Uterus (tissue), 4 donors: ENCODE results near the gene SF3B3. TPM values are rescaled to one million over a fixed set of nuclear protein-coding genes. Genes with fewer than 3 reads are reported as not detected.

Experiments used
- DNase-seq, 2 donors: peaks; one replicate each; pipeline ENCODE4 v3.0.0-alpha.2; 2019 to 2020
- H3K27ac ChIP-seq, 2 donors: fragments of 200-600 bp; sonication (generic); 1 replicate in 1 of 2; 2 replicates in 1 of 2; pipeline ENCODE4 v1.5.1; 2016 to 2018
- H3K27me3 ChIP-seq, 2 donors: fragments of 200-600 bp; sonication (generic); one replicate each; pipeline ENCODE4 v1.5.1; 2018 to 2019; ENCODE audit warnings: control low read depth in 1 of 2
- H3K36me3 ChIP-seq, 2 donors: fragments of 200-600 bp; sonication (generic); one replicate each; pipeline ENCODE4 v1.5.1; 2019; ENCODE audit warnings: control low read depth in 1 of 2
- H3K4me1 ChIP-seq, 2 donors: fragments of 200-600 bp; sonication (generic); one replicate each; pipeline ENCODE4 v1.5.1; 2018 to 2019; ENCODE audit warnings: control low read depth in 1 of 2
- H3K4me3 ChIP-seq, 2 donors: fragments of 200-600 bp; sonication (generic); 1 replicate in 1 of 2; 2 replicates in 1 of 2; pipeline ENCODE4 v1.5.1; 2018 to 2019; ENCODE audit warnings: mild to moderate bottlenecking in 1 of 2
- H3K9me3 ChIP-seq, 2 donors: fragments of 200-600 bp; sonication (generic); one replicate each; pipeline ENCODE4 v1.5.1; 2019; ENCODE audit warnings: control low read depth in 1 of 2
- CTCF ChIP-seq, 4 experiments: fragments of 200-600 bp in 2 of 4; fragments of 450-650 bp in 2 of 4; sonication (generic) in 2 of 4; IDR thresholded peaks; one replicate each; pipeline ENCODE4 v1.5.1; 2016 to 2019; ENCODE audit warnings: antibody characterized with exemption in 4 of 4, mild to moderate bottlenecking in 2 of 4, moderate library complexity in 1 of 4
- POLR2A ChIP-seq, 2 donors: fragments of 450-650 bp; IDR thresholded peaks; one replicate each; pipeline ENCODE4 v1.6.1; 2016; ENCODE audit warnings: antibody characterized with exemption in 2 of 2, mild to moderate bottlenecking in 1 of 2, moderate library complexity in 1 of 2
- intact Hi-C: fragments of 100-400 bp; cut with DNase I; formaldehyde crosslinking; loops from one replicate; pipeline ENCODE4 v1.15.1; 2023; ENCODE audit warnings: low total_unique reads
- total RNA-seq, 4 donors: library from RNA; depleted of rRNA in 3 of 4; stranded (reverse); fragments of >200 nt in 3 of 4; gene quantifications; one replicate each; pipeline versions ENCODE4 v1.1.0 to v1.2.4, GENCODE V29; 2014 to 2023
- donor health status: DM: yes; HTN: yes; CAD: no.

The SF3B3 gene
- total RNA-seq, 4 donors from 2014 or later: 24.3 to 244 (median 145) TPM

GRCh38 chr16:70608521-70608920, 84.9 kb downstream of the SF3B3 start:
- TF ChIP-seq CTCF (IDR thresholded peaks at IDR 0.05) (no peak), POLR2A (IDR thresholded peaks at IDR 0.05) (no peak)
- no peaks in the 10 kb centered on the region for H3K4me1 ChIP-seq
- no peak for DNase-seq
- H3K9me3 ChIP-seq: no peaks in the 10 kb centered on the region
- H3K27ac ChIP-seq: no peak overlapping the region
- intact Hi-C loops: no loop called here
- no peak overlapping the region for H3K4me3 ChIP-seq
- H3K36me3 ChIP-seq: no peaks in the 10 kb centered on the region
- H3K27me3 ChIP-seq: no peaks in the 10 kb centered on the region

- no peak overlapping the region for H3K27ac ChIP-seq
- DNase-seq: no peak
- intact Hi-C loops: no loop called here
- H3K9me3 ChIP-seq: no peaks in the 10 kb centered on the region
- H3K36me3 ChIP-seq: no peaks in the 10 kb centered on the region
- TF ChIP-seq POLR2A (IDR thresholded peaks at IDR 0.05): no peak
- TF ChIP-seq CTCF (IDR thresholded peaks at IDR 0.05): no peak
- H3K4me3 ChIP-seq: no peak overlapping the region
- H3K27me3 ChIP-seq: no peaks in the 10 kb centered on the region
- H3K4me1 ChIP-seq: no peaks in the 10 kb centered on the region
Measured at GRCh38 chr16:70610273-70611223, 86.9 kb downstream of the SF3B3 start.

- Histone ChIP-seq H3K27me3 (no peaks in the 10 kb centered on the region), H3K9me3 (no peaks in the 10 kb centered on the region), H3K4me3 (no peak overlapping the region), H3K36me3 (no peaks in the 10 kb centered on the region), H3K4me1 (no peaks in the 10 kb centered on the region), H3K27ac (no peak overlapping the region)
- TF ChIP-seq POLR2A (IDR thresholded peaks at IDR 0.05) (no peak), CTCF (IDR thresholded peaks at IDR 0.05) (no peak)
- intact Hi-C loops: no loop called here
- no peak for DNase-seq
Measured at GRCh38 chr16:70611224-70611598, 87.6 kb downstream of the SF3B3 start.

- H3K4me1 ChIP-seq: no peaks in the 10 kb centered on the region
- no peak for DNase-seq
- H3K4me3 ChIP-seq: no peak overlapping the region
- no peaks in the 10 kb centered on the region for H3K36me3 ChIP-seq
- H3K27ac ChIP-seq: no peak overlapping the region
- intact Hi-C loops: no loop called here
- no peaks in the 10 kb centered on the region for H3K9me3 ChIP-seq
- H3K27me3 ChIP-seq: no peaks in the 10 kb centered on the region
- TF ChIP-seq POLR2A (IDR thresholded peaks at IDR 0.05): no peak
- TF ChIP-seq CTCF (IDR thresholded peaks at IDR 0.05): no peak
Measured at GRCh38 chr16:70611785-70612303, 88.2 kb downstream of the SF3B3 start.

- no peaks in the 10 kb centered on the region for H3K4me1 ChIP-seq
- no peak overlapping the region for H3K4me3 ChIP-seq
- no peaks in the 10 kb centered on the region for H3K36me3 ChIP-seq
- intact Hi-C loops: no loop called here
- no peak for DNase-seq
- no peak for TF ChIP-seq CTCF (IDR thresholded peaks at IDR 0.05)
- no peak for TF ChIP-seq POLR2A (IDR thresholded peaks at IDR 0.05)
- no peaks in the 10 kb centered on the region for H3K27me3 ChIP-seq
- no peak overlapping the region for H3K27ac ChIP-seq
- H3K9me3 ChIP-seq: no peaks in the 10 kb centered on the region
Measured at GRCh38 chr16:70612931-70613330, 89.3 kb downstream of the SF3B3 start.
